Heart left ventricle (tissue), 16 donors: Measurements from ENCODE around the gene MAP1A. TPM values are rescaled to one million over a fixed set of nuclear protein-coding genes. Genes with fewer than 3 reads are reported as not detected.

Experiments
- ATAC-seq, 4 donors: fragments of 200-7000 bp; cut with Tn5 transposase; one replicate each; pipeline ENCODE4 v1.9.1; 2020 to 2022; ENCODE audit warnings: moderate library complexity in 4 of 4, mild to moderate bottlenecking in 3 of 4, moderate number of reproducible peaks in 1 of 4
- DNase-seq, 5 donors: peaks; one replicate each; pipeline ENCODE4 v3.0.0-alpha.2; 2020
- H3K27ac ChIP-seq, 12 donors: fragments of 200-600 bp; sonication (generic) in 4 of 12; one replicate each; pipeline versions ENCODE4 v1.5.0 to v1.8.0; 2016 to 2022; ENCODE audit warnings: mild to moderate bottlenecking in 2 of 12
- H3K27me3 ChIP-seq, 9 donors: fragments of 200-600 bp; sonication (generic) in 2 of 9; one replicate each; pipeline versions ENCODE4 v1.5.1 to v1.8.0; 2016 to 2022; ENCODE audit warnings: mild to moderate bottlenecking in 3 of 9
- H3K36me3 ChIP-seq, 9 donors: fragments of 200-600 bp; sonication (generic) in 2 of 9; one replicate each; pipeline versions ENCODE4 v1.5.0 to v1.8.0; 2018 to 2022; ENCODE audit warnings: mild to moderate bottlenecking in 2 of 9
- H3K4me1 ChIP-seq, 12 donors: fragments of 200-600 bp; sonication (generic) in 4 of 12; one replicate each; pipeline versions ENCODE4 v1.5.0 to v1.8.0; 2016 to 2022; ENCODE audit warnings: mild to moderate bottlenecking in 3 of 12
- H3K4me3 ChIP-seq, 12 donors: fragments of 200-600 bp; sonication (generic) in 4 of 12; one replicate each; pipeline versions ENCODE4 v1.5.0 to v1.8.0; 2017 to 2022; ENCODE audit warnings: mild to moderate bottlenecking in 9 of 12, moderate library complexity in 4 of 12
- H3K9me3 ChIP-seq, 12 donors: fragments of 200-600 bp; sonication (generic) in 4 of 12; one replicate each; pipeline versions ENCODE4 v1.5.0 to v1.8.0; 2016 to 2022; ENCODE audit warnings: mild to moderate bottlenecking in 1 of 12
- CTCF ChIP-seq, 12 donors: fragments of 200-600 bp; sonication (generic) in 4 of 12; IDR thresholded peaks; one replicate each; pipeline versions ENCODE4 v1.5.0 to v1.8.0; 2018 to 2022; ENCODE audit warnings: antibody characterized with exemption in 12 of 12, mild to moderate bottlenecking in 5 of 12
- POLR2A ChIP-seq, 2 donors: fragments of 450-650 bp; IDR thresholded peaks; one replicate each; pipeline ENCODE4 v1.6.1; 2017; ENCODE audit warnings: antibody characterized with exemption in 2 of 2, mild to moderate bottlenecking in 2 of 2, moderate library complexity in 2 of 2
- WGBS, 4 donors: extraction: QIAGEN DNeasy Blood & Tissue Kit in 2 of 4; methylation state at CpG; one replicate each; pipeline versions ENCODE4 v1.1.5 to v1.1.7; 2013 to 2018; 5-methylcytosine and 5-hydroxymethylcytosine counted together
- intact Hi-C, 10 donors: fragments of 100-400 bp; cut with DNase I; formaldehyde crosslinking; loops; one replicate each; pipeline versions ENCODE4 v1.11.1 to v1.14.2; 2022
- polyA plus RNA-seq, 2 donors: library from polyadenylated mRNA; stranded (reverse); fragments of 200-250 nt; gene quantifications; one replicate each; pipeline ENCODE4 v1.2.3, GENCODE V29; 2013
- total RNA-seq, 9 donors: library from RNA; depleted of rRNA in 2 of 9; stranded (reverse); fragments of >200 nt in 2 of 9; fragmentation: NEBNext Ultra II Directional in 3 of 9; extraction: Animal tissue kit (Norgen Biotek cat#: 25700) in 3 of 9; gene quantifications; one replicate each; pipeline versions ENCODE4 v1.1.0 to v1.2.4, GENCODE V29; 2016 to 2023
- donor health status: ischemic (EF 13 %, LVEDD 7.1; RV severe dilation, severe dysfunction).
- donor health status: healthy with polysubstance abuse.
- donor health status: DM: no; HTN: yes; CAD: no.
- donor health status: DM: no; HTN: no; CAD: no.
- donor health status: ischemic (EF 25% LVEDD 6.9; RV normal size, moderate dysfunction).
- donor health status: ischemic (EF 25% LVEDD 5.7; RV mildly dilated, moderate dysfunction).
- donor health status: healthy.
- donor health status: DM: yes; HTN: yes; CAD: no.
- donor health status: ischemic (EF 35%, LVEDD 5.7; RV mildly dilated, moderate dysfunction).
- donor health status: nonischemic (EF 11% LVEDD 7.7; RV severe dilation, severe dysfunction).
- donor health status: DM: yes; HTN: yes; CAD: no.
- donor health status: PGD.
- donor health status: ischemic (EF 29% LVEDD 5.4; RV normal size, mild dysfunction).
- donor health status: nonischemic (EF 23%, LVEDD 6.1; RV moderate dilation, normal function).

The MAP1A gene
- total and polyA plus RNA-seq, 11 donors, result 6.0 to 146 (median 36.8) TPM

GRCh38 chr15:43516801-43517353, 531 bp upstream of the MAP1A start:
- Histone ChIP-seq H3K4me1 (peaks cover 0 to 53% (median 30%) of the 10 kb centered on the region in 12 donors), H3K36me3 (peaks cover 0 to 20% (median 10%) of the 10 kb centered on the region in 9 donors), H3K9me3 (no peaks in the 10 kb centered on the region), H3K27ac (peak overlapping the region in 11 of 12 donors; percentile 47 to 94 (median 81)), H3K4me3 (peak overlapping the region in 11 of 12 donors; percentile 37 to 79 (median 58)), H3K27me3 (peaks cover 0 to 5% (median 0%) of the 10 kb centered on the region in 9 donors)
- DNase-seq, result no peak
- 41 to 51% (median 44%) methylated on average over 4 of the region's 4 CpGs for WGBS, 4 donors
- intact Hi-C loops, result loop anchor here in 2 of 10 donors (5.0 to 10.0 kb wide), 2 partner anchors 35 to 72 kb away; no protein-coding TSS in a partner anchor
- peak in 2 of 4 donors; percentile 1 to 11 for ATAC-seq
- TF ChIP-seq CTCF (IDR thresholded peaks at IDR 0.05) (no peak), POLR2A (IDR thresholded peaks at IDR 0.05) (no peak)

GRCh38 chr15:43518197-43518761, 871 bp downstream of the MAP1A start:
- Histone ChIP-seq H3K27me3 (peaks cover 0 to 5% (median 0%) of the 10 kb centered on the region in 9 donors), H3K27ac (peak overlapping the region; percentile 38 to 94 (median 74)), H3K9me3 (no peaks in the 10 kb centered on the region), H3K4me3 (peak overlapping the region; percentile 13 to 79 (median 56)), H3K36me3 (peaks cover 0 to 34% (median 23%) of the 10 kb centered on the region in 9 donors), H3K4me1 (peaks cover 0 to 52% (median 29%) of the 10 kb centered on the region in 12 donors)
- TF ChIP-seq CTCF (IDR thresholded peaks at IDR 0.05) (no peak), POLR2A (IDR thresholded peaks at IDR 0.05) (no peak)
- intact Hi-C loops, result loop anchor here in 2 of 10 donors (5.0 to 10.0 kb wide), 2 partner anchors 36 to 73 kb away; no protein-coding TSS in a partner anchor
- 6 to 11% (median 8%) methylated on average over 18 of the region's 18 CpGs for WGBS, 4 donors
- DNase-seq (peak in 1 of 5 donors; percentile 26), ATAC-seq (peak; percentile 10 to 59 (median 31))

- Histone ChIP-seq H3K36me3 (peaks cover 0 to 43% (median 31%) of the 10 kb centered on the region in 9 donors), H3K9me3 (no peaks in the 10 kb centered on the region), H3K4me1 (peaks cover 0 to 43% (median 26%) of the 10 kb centered on the region in 12 donors), H3K4me3 (peak overlapping the region in 5 of 12 donors; percentile 55 to 79 (median 68)), H3K27me3 (peaks cover 0 to 5% (median 0%) of the 10 kb centered on the region in 9 donors), H3K27ac (peak overlapping the region in 3 of 12 donors; percentile 66 to 94 (median 87))
- DNase-seq (no peak), ATAC-seq (no peak)
- intact Hi-C loops, result loop anchor here in 2 of 10 donors (5.0 to 10.0 kb wide), 2 partner anchors 37 to 74 kb away; no protein-coding TSS in a partner anchor
- TF ChIP-seq CTCF (IDR thresholded peaks at IDR 0.05) (no peak), POLR2A (IDR thresholded peaks at IDR 0.05) (no peak)
- WGBS, 4 donors, result 69 to 75% (median 72%) methylated on average over 2 of the region's 2 CpGs
These were observed 1.8 kb downstream of the MAP1A start for GRCh38 chr15:43519196-43519595.

GRCh38 chr15:43520138-43520537, 2.7 kb downstream of the MAP1A start:
- Histone ChIP-seq H3K4me3 (no peak overlapping the region), H3K36me3 (peaks cover 0 to 51% (median 36%) of the 10 kb centered on the region in 9 donors), H3K27ac (no peak overlapping the region), H3K9me3 (no peaks in the 10 kb centered on the region), H3K27me3 (peaks cover 0 to 5% (median 0%) of the 10 kb centered on the region in 9 donors), H3K4me1 (peaks cover 0 to 42% (median 21%) of the 10 kb centered on the region in 12 donors)
- TF ChIP-seq POLR2A (IDR thresholded peaks at IDR 0.05) (no peak), CTCF (IDR thresholded peaks at IDR 0.05) (no peak)
- no peak for DNase-seq
- no peak for ATAC-seq
- 72 to 78% (median 74%) methylated on average over 2 of the region's 2 CpGs for WGBS, 4 donors
- intact Hi-C loops, result loop anchor here in 2 of 10 donors (5.0 to 10.0 kb wide), 2 partner anchors 33 to 45 kb away; no protein-coding TSS in a partner anchor
